Activated CD4-positive, alpha-beta T cell treated with anti-CD3 and anti-CD28 coated beads, Interleukin-2, amount 50 U/mL, for 4 hours (primary cell): ENCODE measurements around the gene ATXN2.
A peak's percentile ranks its signal among the peaks of the same experiment; 100 is the strongest.
"Not testable (repeated sequence)": the region's sequence is repeated elsewhere in the genome, so short reads cannot be mapped to it uniquely, and the experiment has no call there.

ENCODE experiments used
- DNase-seq, 2 experiments: peaks; one replicate each; pipeline ENCODE4 v3.0.0-alpha.2; 2020

The ATXN2 gene

GRCh38 chr12:111600205-111600642, 1.1 kb upstream of the ATXN2 start:
- no peak for DNase-seq

DNA sequence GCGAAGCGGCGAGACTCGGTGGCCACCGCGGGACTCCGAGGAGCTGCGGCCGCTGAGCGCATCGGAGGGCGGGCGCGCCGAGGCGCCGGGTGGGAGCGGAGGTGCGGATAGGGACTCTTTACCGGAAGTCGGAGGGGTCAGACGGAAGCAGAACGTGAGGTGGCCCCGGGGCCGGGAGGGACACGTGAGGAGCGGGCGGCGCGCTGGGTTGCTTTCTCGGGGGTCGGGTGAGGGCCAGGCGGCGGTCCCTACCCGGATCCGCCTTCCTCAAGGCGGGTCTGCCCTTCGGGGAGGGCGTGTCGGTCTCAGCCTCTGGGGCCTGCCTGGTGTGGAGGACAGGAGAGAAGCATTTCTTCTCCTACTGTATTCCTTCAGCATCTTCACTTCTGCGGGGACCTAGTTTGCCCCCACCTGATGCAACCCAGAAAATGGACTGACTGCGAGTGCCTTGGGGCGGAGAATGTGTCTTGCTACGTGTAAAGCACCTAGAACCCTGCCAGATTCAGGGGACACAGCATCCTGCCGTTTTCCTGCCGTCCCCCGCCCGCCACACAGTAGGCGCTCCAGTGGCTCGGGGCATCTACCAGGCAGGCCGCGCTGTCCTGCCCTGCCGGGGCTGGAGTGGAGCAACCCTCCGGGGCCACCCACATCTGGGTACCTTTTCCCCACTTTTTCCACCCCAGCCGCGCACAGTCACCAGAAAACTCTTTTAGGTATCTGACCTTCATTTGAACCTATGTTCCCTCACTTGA, 514 bp upstream of the ATXN2 start:
- peak; percentile 78 for DNase-seq

DNA sequence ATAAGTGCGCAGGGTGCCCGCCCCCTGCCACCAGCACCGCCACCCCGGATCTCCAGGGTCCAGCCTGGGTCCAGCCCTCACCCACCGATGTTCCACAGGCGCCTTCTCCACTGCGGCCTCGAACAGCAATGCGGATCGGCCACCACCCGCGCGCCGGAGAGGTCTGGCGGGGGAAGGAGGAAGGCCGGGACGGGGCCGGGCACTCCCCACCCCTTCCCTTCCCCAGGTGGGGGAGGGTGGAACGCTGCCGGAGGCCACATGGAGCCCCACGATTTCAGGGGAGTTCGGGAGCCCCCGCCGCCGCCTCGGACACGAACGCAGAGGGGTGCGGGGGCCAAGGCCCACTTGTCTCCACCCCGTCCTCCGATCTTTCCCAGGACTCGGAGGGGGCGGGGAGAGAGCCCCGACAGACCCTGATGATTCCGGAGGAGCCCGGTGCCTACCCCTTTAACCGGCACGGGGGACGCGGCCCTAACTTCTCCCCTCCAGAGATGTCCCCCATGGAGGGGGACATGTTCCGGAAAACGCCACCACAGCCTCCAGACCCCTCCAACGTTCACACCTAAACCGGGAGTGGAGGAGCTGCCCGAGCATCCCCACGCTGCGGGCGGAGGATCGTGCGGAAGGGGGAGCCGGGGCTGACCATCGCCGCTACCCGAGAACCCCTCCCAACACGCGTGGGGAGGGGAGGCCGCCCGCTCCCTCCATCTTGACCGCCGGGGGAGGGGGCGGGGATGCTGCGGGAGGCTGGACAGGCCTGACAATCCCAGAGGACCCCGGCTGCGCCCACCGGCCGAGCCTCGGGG, 1.1 kb downstream of the ATXN2 start:
- DNase-seq = peak in 1 of 2 experiments; percentile 2

DNA sequence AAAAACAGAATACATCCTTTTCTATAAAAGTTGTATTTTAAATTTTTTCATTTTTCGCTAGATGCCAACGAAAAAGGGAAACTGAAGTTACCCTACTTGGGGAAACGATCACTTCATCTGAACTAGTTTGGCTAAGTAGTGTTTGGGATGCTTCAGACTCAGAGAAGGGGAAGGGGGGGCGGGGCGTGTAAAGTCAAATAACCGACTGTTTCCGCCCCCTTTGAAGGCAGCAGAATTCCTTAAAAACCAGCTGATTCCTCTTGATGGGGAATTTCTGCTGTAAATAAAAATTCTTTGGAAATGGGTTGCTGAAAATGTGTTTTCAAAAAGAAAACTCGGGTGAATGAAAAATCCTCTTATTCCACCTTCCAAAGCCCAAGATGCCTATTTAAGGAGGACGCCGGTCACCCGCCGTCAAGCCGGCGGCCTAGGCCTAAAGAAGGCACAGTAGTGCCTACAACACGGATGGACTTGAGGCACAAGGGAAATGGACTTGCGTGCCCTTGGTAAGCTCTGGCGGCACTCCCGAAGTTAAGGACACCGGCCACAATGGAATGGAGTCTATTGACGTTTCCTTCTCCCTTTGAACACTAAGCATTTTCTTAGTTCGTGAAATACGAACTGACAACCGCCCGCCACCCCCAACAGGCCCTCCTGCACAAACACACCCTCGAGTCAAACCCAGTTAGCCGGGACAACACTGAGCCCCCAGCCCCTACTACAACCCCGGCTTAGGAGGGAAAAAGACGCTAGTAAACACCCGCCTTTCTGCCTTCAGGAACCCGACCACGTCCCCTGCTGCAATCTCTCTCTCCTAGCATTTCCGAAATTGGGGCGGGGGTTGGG, 1.9 kb downstream of the ATXN2 start:
- peak in 1 of 2 experiments; percentile 4 for DNase-seq

GRCh38 chr12:111595341-111595835, 3.7 kb downstream of the ATXN2 start:
- DNase-seq = not testable (repeated sequence)

GRCh38 chr12:111591399-111592010, 7.6 kb downstream of the ATXN2 start:
- DNase-seq = not testable (repeated sequence)

DNA sequence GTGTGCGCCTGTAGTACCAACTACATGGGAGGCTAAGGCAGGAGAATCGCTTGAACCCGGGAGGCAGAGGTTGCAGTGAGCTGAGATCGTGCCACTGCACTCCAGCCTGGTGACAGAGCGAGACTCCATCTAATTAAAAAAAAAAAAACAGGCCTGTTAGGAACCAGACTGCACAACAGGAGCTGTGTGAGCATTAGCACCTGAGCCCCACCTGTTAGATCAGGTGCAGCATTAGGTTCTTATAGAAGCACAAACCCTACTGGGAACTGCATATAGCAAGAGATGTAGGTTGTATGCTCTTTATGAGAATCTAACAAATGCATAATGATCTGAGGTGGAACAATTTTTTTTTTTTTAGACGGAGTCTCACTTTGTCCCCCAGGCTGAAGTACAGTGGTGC, 8.6 kb downstream of the ATXN2 start:
- no peak for DNase-seq

- DNase-seq = no peak
Measured at GRCh38 chr12:111589601-111590000, 9.5 kb downstream of the ATXN2 start.

DNA sequence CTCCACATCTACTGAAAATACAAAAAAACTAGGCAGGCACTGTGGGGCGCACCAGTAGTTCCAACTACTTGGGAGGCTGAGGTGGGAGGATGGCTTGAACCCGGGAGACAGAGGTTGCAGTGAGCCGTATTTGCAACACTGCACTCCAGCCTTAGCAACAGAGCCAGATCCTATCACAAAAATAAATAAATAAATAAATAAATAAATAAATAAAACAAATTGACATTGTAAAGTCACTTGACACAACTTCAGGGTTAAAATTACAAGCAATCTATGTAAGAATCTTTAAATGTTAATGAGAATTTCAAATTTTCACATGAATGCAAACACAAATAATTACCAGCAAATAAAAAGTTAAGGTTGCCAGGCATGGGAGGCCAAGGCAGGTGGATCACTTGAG, 11.1 kb downstream of the ATXN2 start:
- no peak for DNase-seq

DNA sequence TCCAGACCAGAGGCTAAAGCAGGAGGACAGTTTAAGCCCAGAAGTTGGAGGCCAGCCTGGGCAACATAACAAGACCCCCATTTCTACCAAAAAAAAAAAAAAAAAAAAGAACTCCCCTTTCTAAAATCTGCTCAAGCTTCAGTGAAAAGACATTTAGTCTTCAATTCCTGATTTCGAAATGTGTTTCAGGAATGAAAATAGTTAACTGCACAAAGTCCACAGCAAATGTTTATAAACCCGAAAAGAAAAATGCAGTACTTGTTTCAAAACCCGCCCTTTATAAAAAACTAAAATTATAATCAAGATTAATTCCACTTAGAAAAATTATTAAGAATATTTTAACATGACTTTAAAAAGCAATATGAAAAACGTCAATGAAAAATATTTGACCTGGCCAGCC, 12.1 kb downstream of the ATXN2 start:
- no peak for DNase-seq

GRCh38 chr12:111585690-111586089, 13.4 kb downstream of the ATXN2 start:
- no peak for DNase-seq

GRCh38 chr12:111584959-111585358, 14.2 kb downstream of the ATXN2 start:
- no peak for DNase-seq

- DNase-seq = not testable (repeated sequence)
Measured at GRCh38 chr12:111583506-111583905, 15.6 kb downstream of the ATXN2 start.

GRCh38 chr12:111582133-111582747, 16.9 kb downstream of the ATXN2 start:
- no peak for DNase-seq

GRCh38 chr12:111581434-111582132, 17.5 kb downstream of the ATXN2 start:
- DNase-seq = no peak

- DNase-seq = no peak
Measured at GRCh38 chr12:111580737-111581136, 18.4 kb downstream of the ATXN2 start.

GRCh38 chr12:111580119-111580425, 19.0 kb downstream of the ATXN2 start:
- DNase-seq = no peak

DNA sequence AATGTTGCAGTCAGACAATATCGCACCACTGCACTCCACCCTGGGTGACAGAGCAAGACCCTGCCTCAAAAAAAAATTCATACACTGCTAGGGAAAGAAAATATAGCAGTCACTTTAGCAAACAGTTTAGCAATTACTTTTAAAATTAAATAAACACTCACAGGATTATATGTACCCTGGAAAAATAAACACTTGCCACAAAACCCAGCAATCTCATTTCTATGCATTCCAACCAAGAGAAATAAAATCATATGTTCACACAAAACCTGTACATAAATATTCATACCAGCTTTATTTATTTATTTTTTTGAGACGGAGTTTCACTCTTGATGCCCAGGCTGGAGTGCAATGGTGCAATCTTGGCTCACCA, 20.2 kb downstream of the ATXN2 start:
- no peak for DNase-seq

DNA sequence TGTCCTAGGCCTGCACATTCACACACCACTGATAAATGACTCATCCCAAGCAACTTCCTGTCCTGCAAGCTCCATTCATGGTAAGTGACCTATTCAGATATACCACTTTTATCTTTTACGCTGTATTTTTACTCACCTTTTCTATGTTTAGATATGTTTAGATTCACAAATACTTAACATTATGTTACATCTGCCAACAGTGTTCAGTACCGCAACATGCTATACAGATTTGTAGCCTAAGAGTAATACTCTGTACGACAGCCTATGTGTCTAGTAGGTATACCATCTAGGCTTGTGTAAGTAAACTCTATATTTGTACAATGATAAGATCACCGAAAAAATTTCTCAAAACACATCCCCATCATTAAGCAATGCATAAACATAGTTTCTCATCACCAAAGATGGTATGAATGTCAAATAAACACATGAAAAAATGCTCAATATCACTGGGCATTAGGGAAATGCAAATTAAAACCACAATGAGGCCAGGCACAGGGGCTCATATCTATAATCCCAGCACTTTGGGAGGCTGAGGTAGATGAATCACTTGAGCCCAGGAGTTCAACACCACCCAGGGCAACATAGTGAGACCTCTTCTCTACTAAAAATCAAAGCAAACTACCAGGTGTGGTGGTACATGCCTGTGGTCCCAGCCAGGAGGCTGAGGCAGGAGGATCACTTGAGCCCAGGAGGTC, 20.7 kb downstream of the ATXN2 start:
- no peak for DNase-seq

DNA sequence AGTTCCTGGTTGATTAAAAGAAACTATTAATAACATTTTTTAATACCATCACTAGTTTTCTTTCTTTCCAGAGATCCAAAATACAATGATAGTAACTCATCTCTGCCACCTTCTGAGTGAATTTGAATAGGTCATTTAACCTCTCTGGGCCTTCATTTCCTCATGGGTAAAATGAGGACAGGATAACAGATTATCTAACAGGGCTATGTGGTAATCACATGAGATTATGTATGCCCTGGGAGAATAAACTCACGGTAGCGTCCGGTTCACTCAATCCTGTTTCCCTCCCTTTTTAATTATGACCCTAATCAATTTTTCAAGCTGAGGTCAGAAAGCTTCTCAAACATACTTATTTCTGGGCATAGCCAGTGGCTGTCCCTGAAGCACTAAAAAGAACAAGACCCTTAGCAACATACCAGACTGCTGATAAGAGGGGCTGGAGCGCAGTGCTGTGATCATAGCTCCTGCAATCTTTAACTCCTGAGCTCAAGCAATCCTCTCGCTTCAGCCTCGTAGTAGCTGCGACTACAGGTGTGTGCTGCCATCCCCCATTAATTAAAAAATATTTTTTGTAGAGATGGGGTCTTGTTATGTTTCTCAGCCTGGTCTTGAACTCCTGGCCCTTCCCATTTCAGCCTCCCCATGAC, 24.2 kb downstream of the ATXN2 start:
- DNase-seq = no peak

DNA sequence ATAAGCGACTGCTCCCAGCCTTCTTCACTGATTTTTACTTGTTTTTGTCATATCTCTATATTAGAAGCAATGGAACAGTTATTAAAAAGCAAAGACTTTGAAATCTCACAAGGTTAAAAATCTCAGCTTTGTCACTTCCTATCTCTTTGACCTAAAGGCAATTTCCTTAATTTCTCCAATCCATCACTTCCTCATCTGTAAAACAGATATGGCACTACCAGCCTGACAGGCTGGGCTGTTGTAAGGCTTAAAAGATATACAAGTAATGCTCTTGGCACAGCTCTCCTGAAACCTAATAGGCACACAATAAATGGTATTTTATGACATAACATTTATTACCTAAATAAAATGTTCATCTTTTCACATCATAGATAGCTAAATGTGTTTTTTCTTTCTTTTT, 25.6 kb downstream of the ATXN2 start:
- no peak for DNase-seq
